Mucosa of stomach (tissue), 1 donor: ENCODE results near the gene CHRND.

Experiments used
- H3K27me3 ChIP-seq: one replicate; pipeline ENCODE4 v1.7.0; 2013; ENCODE audit warnings: mild to moderate bottlenecking, low read length; ENCODE audit not compliant: control insufficient read depth, insufficient read depth
- H3K36me3 ChIP-seq: one replicate; pipeline ENCODE4 v1.7.0; 2013; ENCODE audit warnings: low read length; ENCODE audit not compliant: control insufficient read depth, insufficient read depth
- H3K4me1 ChIP-seq: one replicate; pipeline ENCODE4 v1.7.0; 2013; ENCODE audit warnings: mild to moderate bottlenecking, low read length; ENCODE audit not compliant: control insufficient read depth, insufficient read depth
- H3K4me3 ChIP-seq: one replicate; pipeline ENCODE4 v1.7.0; 2013; ENCODE audit warnings: low read length
- H3K9ac ChIP-seq: one replicate; pipeline ENCODE4 v1.7.0; 2013; ENCODE audit warnings: mild to moderate bottlenecking, low read length, moderate library complexity
- H3K9me3 ChIP-seq: one replicate; pipeline ENCODE4 v1.7.0; 2013; ENCODE audit warnings: mild to moderate bottlenecking, low read length, moderate library complexity; ENCODE audit not compliant: control insufficient read depth
- donor health status: Pancreatic carcinoma.

Gene CHRND

GRCh38 chr2:232535761-232536530 is 10.0 kb downstream of the CHRND start:
- H3K27me3 ChIP-seq = peaks cover 14% of the 10 kb centered on the region
- no peaks in the 10 kb centered on the region for H3K9me3 ChIP-seq
- H3K36me3 ChIP-seq = no peaks in the 10 kb centered on the region
- H3K4me3 ChIP-seq = no peak overlapping the region
- no peak overlapping the region for H3K9ac ChIP-seq
- H3K4me1 ChIP-seq = peaks cover 6% of the 10 kb centered on the region

- Histone ChIP-seq H3K9ac (no peak overlapping the region), H3K4me3 (no peak overlapping the region), H3K4me1 (peaks cover 6% of the 10 kb centered on the region), H3K36me3 (no peaks in the 10 kb centered on the region), H3K9me3 (no peaks in the 10 kb centered on the region), H3K27me3 (peaks cover 14% of the 10 kb centered on the region)
These were observed 11.1 kb downstream of the CHRND start for GRCh38 chr2:232537079-232537478.

GRCh38 chr2:232537499-232537898 is 11.5 kb downstream of the CHRND start:
- H3K9ac ChIP-seq = no peak overlapping the region
- H3K9me3 ChIP-seq = no peaks in the 10 kb centered on the region
- no peaks in the 10 kb centered on the region for H3K36me3 ChIP-seq
- H3K4me1 ChIP-seq = peaks cover 6% of the 10 kb centered on the region
- no peak overlapping the region for H3K4me3 ChIP-seq
- peaks cover 14% of the 10 kb centered on the region for H3K27me3 ChIP-seq

- Histone ChIP-seq H3K27me3 (peaks cover 14% of the 10 kb centered on the region), H3K4me1 (peaks cover 6% of the 10 kb centered on the region), H3K36me3 (no peaks in the 10 kb centered on the region), H3K9me3 (no peaks in the 10 kb centered on the region), H3K4me3 (no peak overlapping the region), H3K9ac (no peak overlapping the region)
These were observed 12.7 kb downstream of the CHRND start for GRCh38 chr2:232538671-232539070.

- H3K4me3 ChIP-seq = no peak within 1 kb of the TSS
- peaks cover 6% of the 10 kb centered on the region for H3K4me1 ChIP-seq
- H3K9me3 ChIP-seq = no peaks in the 10 kb centered on the region
- H3K27me3 ChIP-seq = peaks cover 14% of the 10 kb centered on the region
- H3K36me3 ChIP-seq = no peaks in the 10 kb centered on the region
- H3K9ac ChIP-seq = no peak within 1 kb of the TSS
These were observed 13.6 kb downstream of the CHRND start, which contains the start of gene CHRNG for GRCh38 chr2:232539298-232540231. Gene CHRNG (plus strand): TSS chr2:232539692. CDS start chr2:232539748, 56 bp downstream.

- H3K9me3 ChIP-seq = no peaks in the 10 kb centered on the region
- H3K4me3 ChIP-seq = no peak overlapping the region
- H3K27me3 ChIP-seq = peaks cover 14% of the 10 kb centered on the region
- no peaks in the 10 kb centered on the region for H3K36me3 ChIP-seq
- H3K4me1 ChIP-seq = peaks cover 6% of the 10 kb centered on the region
- no peak overlapping the region for H3K9ac ChIP-seq
These were observed 14.6 kb downstream of the CHRND start for GRCh38 chr2:232540441-232541041.

GRCh38 chr2:232541195-232541960 is 15.4 kb downstream of the CHRND start:
- Histone ChIP-seq H3K4me3 (no peak overlapping the region), H3K9ac (no peak overlapping the region), H3K9me3 (no peaks in the 10 kb centered on the region)

GRCh38 chr2:232541961-232542714 is 16.2 kb downstream of the CHRND start:
- peaks cover 14% of the 10 kb centered on the region for H3K27me3 ChIP-seq
- no peaks in the 10 kb centered on the region for H3K9me3 ChIP-seq
- H3K9ac ChIP-seq = no peak overlapping the region
- no peak overlapping the region for H3K4me3 ChIP-seq
- H3K4me1 ChIP-seq = peaks cover 2% of the 10 kb centered on the region
- H3K36me3 ChIP-seq = no peaks in the 10 kb centered on the region

More at GRCh38 chr2:232541195-232541960, 15.4 kb downstream of the CHRND start:
- Histone ChIP-seq H3K4me1 (peaks cover 6% of the 10 kb centered on the region), H3K36me3 (no peaks in the 10 kb centered on the region), H3K27me3 (peaks cover 14% of the 10 kb centered on the region)

GRCh38 chr2:232542715-232543467 is 16.9 kb downstream of the CHRND start:
- H3K9me3 ChIP-seq = no peaks in the 10 kb centered on the region
- no peak overlapping the region for H3K9ac ChIP-seq
- H3K4me3 ChIP-seq = no peak overlapping the region
- H3K27me3 ChIP-seq = peaks cover 14% of the 10 kb centered on the region
- H3K4me1 ChIP-seq = no peaks in the 10 kb centered on the region
- H3K36me3 ChIP-seq = no peaks in the 10 kb centered on the region

- H3K9me3 ChIP-seq = no peaks in the 10 kb centered on the region
- H3K4me3 ChIP-seq = no peak overlapping the region
- H3K4me1 ChIP-seq = no peaks in the 10 kb centered on the region
- H3K9ac ChIP-seq = no peak overlapping the region
- no peaks in the 10 kb centered on the region for H3K36me3 ChIP-seq
- H3K27me3 ChIP-seq = peaks cover 12% of the 10 kb centered on the region
These were observed 17.5 kb downstream of the CHRND start for GRCh38 chr2:232543491-232543890.
